C4-2B (cell line): Measurements from ENCODE around the gene NMNAT1.

Source experiments
- CTCF ChIP-seq: fragments of 450-650 bp; conservative IDR thresholded peaks from 2 replicates; pipeline ENCODE4 v1.5.1; 2017; ENCODE audit warnings: mild to moderate bottlenecking
- ZFX ChIP-seq: fragments of 450-650 bp; IDR thresholded peaks from 2 replicates; pipeline ENCODE4 v1.6.1; 2017

DNA sequence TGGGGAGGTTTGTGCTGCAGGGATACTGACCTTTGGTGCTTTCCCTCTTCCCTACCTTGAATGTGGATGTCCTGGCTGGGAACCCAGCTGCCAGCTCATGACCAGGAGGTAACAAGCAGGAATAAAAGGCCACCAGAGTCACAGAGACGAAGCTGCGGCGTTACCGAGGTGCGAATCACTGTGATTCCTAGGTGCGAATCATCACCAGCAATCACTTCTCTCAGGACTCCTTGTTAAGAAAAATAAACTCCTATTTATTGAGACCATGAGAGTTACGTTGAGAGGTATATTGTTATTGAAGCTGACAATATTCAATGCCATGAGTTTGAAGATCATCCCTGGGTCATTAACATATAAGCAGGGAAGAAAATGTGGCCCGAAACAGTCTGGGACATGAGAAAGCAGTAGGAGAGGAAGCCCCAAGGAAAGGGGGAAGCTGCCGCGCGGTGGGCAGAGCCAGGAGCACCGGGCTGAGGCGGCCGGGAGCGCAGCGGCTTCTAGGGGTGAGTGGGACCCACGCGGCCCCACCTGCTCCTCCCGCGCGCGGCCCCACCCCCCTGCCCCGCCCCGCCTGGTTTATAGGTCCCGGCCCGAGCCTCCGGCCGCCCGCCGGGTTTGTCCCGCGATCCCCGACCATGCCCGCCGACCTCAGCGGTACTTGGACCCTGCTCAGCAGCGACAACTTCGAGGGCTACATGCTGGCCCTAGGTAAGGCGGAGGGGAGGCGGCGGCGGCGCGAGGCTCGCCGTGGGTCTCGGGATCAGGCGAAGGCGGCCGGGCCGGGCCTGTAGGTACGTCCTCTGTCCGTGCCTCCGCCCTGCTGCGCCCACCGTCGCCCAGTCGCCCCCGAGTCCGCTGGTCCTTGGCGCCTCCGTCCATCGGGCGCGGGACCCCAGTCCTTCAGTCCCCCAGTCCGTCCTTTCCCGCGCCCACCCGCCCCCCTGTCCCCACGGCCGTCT lies 53.6 kb downstream of the NMNAT1 start, which contains the start of gene RBP7:
- TF ChIP-seq CTCF (no peak), ZFX (no peak)
